NCI-H187 (cell line): Measurements from ENCODE around the gene SRP68.

Experiments
- DNase-seq, 2 experiments: peaks; one replicate each; lab custom pipeline; 2025; lab: John Stamatoyannopoulos, UW

The SRP68 gene

DNA sequence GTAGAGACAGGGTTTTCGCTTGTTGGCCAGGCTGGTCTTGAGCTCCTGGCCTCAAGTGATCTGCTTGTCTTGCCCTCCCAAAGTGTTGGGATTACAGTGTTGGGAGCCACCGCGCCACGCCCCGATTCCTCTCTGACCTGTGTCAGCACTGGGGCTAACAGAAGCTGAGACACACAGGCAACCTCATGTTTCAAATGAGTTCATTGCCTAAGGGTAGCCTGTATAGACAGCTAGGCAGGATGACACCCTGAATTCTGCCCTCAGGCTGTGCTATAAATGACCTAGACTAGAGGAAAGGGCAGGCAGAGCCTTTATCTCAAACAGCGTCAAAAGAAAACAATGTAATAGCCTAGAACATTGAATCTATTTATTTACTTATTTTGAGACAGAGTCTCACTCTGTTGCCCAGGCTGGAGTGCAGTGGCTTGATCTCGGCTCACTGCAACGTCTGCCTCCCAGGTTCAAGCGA lies 74.0 kb downstream of the SRP68 start:
- no peak for DNase-seq

DNA sequence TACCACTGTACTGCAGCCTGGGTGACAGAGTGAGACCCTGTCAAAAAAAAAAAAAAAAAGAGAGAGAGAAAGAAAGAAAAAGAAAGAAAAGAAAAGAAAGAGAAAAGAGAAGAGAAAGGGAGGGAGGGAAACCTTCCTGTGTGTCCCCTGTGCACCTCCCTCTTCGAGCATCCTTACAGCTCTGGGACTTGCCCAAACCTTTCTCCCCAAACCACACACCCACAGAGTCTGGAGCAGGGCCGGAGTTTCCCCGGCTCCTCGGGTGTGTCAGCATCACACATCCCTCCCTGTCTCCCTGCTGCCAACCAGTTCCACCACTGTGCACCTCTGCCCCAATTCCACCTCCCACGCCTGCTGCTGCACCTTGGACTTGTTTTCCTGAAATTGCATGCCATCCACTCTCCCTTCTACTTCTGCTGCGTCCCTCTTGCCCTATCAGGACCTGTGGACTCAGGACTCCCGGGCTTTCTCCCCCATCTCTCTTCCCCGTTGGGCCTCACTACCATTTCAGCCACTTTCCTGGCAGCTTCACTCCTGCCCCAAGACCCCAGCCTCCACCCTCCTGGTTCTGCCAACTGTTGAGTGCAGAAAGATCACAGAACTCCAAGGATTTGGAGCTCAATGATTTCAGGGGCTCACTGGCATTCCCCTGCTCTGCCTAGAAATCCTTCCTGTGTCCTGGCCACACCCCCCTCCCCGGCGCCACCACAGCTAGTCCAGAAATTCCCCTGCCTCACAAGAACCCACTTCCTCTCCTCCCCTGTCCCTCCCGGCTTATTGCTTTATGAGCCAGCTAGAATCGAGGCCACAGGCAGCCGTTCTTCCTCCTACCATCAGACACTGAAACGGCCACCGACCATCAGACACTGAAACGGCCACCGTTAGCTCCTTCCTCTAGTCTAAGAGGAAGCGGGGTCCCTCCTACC lies 75.4 kb downstream of the SRP68 start:
- no peak for DNase-seq

DNA sequence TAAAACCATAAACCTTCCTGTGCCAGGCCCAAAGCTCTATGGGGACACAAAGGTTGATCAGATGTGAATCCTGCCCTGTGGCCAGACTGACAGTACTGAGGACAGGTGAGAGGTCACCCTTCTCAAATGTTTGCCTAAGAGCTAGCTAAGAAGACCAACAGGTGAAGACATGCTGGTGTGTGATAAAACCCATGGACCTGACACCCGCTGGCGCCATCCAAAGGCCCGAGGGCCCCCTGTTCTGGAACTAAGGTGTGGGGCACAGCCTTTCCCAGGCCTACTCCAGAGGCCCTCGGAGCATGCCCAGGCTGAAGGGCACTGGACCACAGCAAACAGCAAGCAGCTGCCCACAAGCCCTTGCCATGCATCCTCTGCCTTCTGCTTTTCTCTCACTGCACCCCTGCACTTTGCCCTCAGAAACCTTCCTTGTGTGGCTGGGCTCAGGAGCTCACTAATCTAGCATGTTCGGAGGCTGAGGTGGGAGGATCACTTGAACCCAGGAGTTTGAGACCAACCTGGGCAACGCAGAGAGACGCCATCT lies 76.9 kb downstream of the SRP68 start:
- DNase-seq = no peak

DNA sequence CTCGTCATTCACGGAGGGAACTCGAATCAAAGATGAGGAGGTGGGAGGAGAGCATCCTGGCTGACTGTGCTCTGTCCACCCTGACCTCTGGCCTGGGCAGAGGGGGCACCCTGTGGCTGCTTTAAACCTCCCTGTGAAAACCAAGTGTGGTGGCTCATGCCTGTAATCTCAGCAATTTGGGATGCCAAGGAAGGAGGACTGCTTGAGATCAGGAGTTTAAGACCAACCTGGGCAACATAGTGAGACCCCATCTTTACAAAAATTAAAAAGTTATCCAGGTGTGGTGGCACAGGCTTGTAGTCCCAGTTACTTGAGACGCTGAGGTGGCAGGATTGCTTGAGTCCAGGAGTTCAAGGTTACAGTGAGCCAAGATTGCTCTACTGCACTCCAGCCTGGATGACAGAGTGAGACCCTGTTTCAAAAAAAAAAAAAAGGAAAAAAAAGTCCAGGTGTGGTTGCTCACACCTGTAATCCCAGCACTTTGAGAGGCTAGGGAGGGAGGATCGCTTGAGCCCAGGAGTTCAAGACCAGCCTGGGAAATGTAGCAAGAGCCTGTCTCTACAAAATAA lies 77.4 kb downstream of the SRP68 start:
- DNase-seq = no peak

DNA sequence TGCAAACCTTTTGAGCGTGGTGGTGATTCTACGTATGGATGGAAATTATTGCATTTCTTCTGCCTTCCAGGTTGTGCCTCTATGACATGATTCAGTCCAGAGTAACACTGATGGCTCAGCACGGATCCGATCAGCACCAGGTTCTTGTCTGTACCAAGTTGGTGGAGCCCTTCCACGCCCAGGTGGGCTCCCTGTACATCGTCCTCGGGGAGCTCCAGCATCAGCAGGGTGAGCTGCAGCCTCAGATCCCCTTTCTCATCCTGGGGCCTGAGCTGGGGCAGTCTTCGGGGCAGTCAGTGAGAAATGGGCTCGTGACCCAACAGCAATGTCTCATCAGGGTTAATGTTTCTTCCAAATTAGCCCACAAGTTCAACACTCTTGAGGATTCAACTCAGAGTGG lies 80.9 kb downstream of the SRP68 start:
- no peak for DNase-seq
